H1 (cell line): ENCODE results near the gene STK32A. TPM values are rescaled to one million over a fixed set of nuclear protein-coding genes. Genes with fewer than 3 reads are reported as not detected.

Experiments
- CBX8 ChIP-seq: fragments of 300-800, 300-1000 bp; sonication (generic); IDR thresholded peaks from 2 replicates; pipeline ENCODE4 v1.7.1; 2016; ENCODE audit warnings: low read depth, low read length, borderline replicate concordance
- RNF2 ChIP-seq: fragments of 200-900, 300-1000 bp; sonication (generic); IDR thresholded peaks from 2 replicates; pipeline ENCODE4 v1.7.1; 2016; ENCODE audit warnings: borderline replicate concordance, low read depth, mild to moderate bottlenecking, antibody characterized with exemption, low read length; ENCODE audit not compliant: poor library complexity, severe bottlenecking; ENCODE audit errors: missing control alignments
- polyA plus RNA-seq, 7 experiments: library from polyadenylated mRNA; depleted of rRNA in 3 of 7; stranded (reverse) in 5 of 7; unstranded in 2 of 7; fragments of >200 nt in 5 of 7; fragments of 200-250 nt in 2 of 7; gene quantifications; 1 replicate in 5 of 7; 2 replicates in 1 of 7; 4 replicates in 1 of 7; pipeline versions ENCODE4 v1.2.1 to v1.2.3, GENCODE V29; 2011 to 2013; ENCODE audit warnings: missing spikeins in 2 of 7, mixed read lengths in 2 of 7
- total RNA-seq: library from RNA; stranded (reverse); fragmentation: NEBNext Ultra II Directional; extraction: Animal tissue kit (Norgen Biotek cat#: 25700); gene quantifications from 2 replicates; pipeline ENCODE4 v1.2.1, GENCODE V29; 2021
- TF ChIP-seq, protein P1 (sequence below): fragments of 300-600 bp; sonication (generic); IDR thresholded peaks from 2 replicates; pipeline ENCODE4 v1.7.1; 2012; ENCODE audit warnings: low read length, moderate library complexity, mild to moderate bottlenecking, inconsistent platforms; ENCODE audit not compliant: insufficient replicate concordance
- TF ChIP-seq, protein P2 (sequence below): IDR thresholded peaks from 2 replicates; pipeline ENCODE4 v1.6.1; 2011; ENCODE audit warnings: low read depth, mild to moderate bottlenecking, low read length; ENCODE audit not compliant: insufficient read depth

The STK32A gene
- total and polyA plus RNA-seq, 2 of the 8 experiments (the other 6 are each of a cell fraction or from before 2014, with no cell fraction given) = 1.3 to 2.5 TPM

DNA sequence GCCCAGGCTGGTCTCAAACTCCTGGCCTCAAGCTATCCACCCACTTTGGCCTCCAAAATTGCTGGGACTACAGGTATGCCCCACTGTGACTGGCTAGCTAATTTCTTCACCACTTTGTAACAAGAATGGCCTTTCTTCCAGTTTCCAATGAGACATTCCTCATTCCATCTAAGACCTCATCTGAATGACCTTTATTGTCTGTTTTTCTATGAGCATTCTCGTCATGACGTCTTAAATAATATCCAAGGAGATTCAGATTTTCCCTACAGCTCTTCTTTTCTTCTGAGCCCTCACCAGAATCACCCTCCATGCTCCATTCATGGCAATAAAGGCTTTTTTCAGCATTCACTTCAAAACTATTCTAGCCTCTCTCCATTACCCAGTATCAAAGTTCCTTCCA lies 30.2 kb upstream of the STK32A start (continued):
- TF ChIP-seq, protein P1, sequence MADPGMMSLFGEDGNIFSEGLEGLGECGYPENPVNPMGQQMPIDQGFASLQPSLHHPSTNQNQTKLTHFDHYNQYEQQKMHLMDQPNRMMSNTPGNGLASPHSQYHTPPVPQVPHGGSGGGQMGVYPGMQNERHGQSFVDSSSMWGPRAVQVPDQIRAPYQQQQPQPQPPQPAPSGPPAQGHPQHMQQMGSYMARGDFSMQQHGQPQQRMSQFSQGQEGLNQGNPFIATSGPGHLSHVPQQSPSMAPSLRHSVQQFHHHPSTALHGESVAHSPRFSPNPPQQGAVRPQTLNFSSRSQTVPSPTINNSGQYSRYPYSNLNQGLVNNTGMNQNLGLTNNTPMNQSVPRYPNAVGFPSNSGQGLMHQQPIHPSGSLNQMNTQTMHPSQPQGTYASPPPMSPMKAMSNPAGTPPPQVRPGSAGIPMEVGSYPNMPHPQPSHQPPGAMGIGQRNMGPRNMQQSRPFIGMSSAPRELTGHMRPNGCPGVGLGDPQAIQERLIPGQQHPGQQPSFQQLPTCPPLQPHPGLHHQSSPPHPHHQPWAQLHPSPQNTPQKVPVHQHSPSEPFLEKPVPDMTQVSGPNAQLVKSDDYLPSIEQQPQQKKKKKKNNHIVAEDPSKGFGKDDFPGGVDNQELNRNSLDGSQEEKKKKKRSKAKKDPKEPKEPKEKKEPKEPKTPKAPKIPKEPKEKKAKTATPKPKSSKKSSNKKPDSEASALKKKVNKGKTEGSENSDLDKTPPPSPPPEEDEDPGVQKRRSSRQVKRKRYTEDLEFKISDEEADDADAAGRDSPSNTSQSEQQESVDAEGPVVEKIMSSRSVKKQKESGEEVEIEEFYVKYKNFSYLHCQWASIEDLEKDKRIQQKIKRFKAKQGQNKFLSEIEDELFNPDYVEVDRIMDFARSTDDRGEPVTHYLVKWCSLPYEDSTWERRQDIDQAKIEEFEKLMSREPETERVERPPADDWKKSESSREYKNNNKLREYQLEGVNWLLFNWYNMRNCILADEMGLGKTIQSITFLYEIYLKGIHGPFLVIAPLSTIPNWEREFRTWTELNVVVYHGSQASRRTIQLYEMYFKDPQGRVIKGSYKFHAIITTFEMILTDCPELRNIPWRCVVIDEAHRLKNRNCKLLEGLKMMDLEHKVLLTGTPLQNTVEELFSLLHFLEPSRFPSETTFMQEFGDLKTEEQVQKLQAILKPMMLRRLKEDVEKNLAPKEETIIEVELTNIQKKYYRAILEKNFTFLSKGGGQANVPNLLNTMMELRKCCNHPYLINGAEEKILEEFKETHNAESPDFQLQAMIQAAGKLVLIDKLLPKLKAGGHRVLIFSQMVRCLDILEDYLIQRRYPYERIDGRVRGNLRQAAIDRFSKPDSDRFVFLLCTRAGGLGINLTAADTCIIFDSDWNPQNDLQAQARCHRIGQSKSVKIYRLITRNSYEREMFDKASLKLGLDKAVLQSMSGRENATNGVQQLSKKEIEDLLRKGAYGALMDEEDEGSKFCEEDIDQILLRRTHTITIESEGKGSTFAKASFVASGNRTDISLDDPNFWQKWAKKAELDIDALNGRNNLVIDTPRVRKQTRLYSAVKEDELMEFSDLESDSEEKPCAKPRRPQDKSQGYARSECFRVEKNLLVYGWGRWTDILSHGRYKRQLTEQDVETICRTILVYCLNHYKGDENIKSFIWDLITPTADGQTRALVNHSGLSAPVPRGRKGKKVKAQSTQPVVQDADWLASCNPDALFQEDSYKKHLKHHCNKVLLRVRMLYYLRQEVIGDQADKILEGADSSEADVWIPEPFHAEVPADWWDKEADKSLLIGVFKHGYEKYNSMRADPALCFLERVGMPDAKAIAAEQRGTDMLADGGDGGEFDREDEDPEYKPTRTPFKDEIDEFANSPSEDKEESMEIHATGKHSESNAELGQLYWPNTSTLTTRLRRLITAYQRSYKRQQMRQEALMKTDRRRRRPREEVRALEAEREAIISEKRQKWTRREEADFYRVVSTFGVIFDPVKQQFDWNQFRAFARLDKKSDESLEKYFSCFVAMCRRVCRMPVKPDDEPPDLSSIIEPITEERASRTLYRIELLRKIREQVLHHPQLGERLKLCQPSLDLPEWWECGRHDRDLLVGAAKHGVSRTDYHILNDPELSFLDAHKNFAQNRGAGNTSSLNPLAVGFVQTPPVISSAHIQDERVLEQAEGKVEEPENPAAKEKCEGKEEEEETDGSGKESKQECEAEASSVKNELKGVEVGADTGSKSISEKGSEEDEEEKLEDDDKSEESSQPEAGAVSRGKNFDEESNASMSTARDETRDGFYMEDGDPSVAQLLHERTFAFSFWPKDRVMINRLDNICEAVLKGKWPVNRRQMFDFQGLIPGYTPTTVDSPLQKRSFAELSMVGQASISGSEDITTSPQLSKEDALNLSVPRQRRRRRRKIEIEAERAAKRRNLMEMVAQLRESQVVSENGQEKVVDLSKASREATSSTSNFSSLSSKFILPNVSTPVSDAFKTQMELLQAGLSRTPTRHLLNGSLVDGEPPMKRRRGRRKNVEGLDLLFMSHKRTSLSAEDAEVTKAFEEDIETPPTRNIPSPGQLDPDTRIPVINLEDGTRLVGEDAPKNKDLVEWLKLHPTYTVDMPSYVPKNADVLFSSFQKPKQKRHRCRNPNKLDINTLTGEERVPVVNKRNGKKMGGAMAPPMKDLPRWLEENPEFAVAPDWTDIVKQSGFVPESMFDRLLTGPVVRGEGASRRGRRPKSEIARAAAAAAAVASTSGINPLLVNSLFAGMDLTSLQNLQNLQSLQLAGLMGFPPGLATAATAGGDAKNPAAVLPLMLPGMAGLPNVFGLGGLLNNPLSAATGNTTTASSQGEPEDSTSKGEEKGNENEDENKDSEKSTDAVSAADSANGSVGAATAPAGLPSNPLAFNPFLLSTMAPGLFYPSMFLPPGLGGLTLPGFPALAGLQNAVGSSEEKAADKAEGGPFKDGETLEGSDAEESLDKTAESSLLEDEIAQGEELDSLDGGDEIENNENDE = no peak
- TF ChIP-seq RNF2 (no peak), CBX8 (no peak)
- TF ChIP-seq, protein P2, sequence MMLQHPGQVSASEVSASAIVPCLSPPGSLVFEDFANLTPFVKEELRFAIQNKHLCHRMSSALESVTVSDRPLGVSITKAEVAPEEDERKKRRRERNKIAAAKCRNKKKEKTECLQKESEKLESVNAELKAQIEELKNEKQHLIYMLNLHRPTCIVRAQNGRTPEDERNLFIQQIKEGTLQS = no peak
